PC-9 (cell line): Measurements from ENCODE around the gene AP3S1. TPM values are rescaled to one million over a fixed set of nuclear protein-coding genes. Genes with fewer than 3 reads are reported as not detected.

ENCODE experiments used
- BruUV-seq: library from RNA; stranded (reverse); fragments of 400-500 nt; replicated peaks from 2 replicates; lab custom pipeline; 2021; lab: Mats Ljungman, UMichigan
- CTCF ChIA-PET: fragments of 300-600 bp; sonication (Branson Sonifier 250); formaldehyde crosslinking; loops from one replicate; lab custom pipeline; 2022; ENCODE audit warnings: antibody characterized with exemption; lab: Charles Lee
- POLR2A ChIA-PET: fragments of 300-600 bp; sonication (Branson Sonifier 250); formaldehyde crosslinking; loops from one replicate; lab custom pipeline; 2022; ENCODE audit warnings: antibody characterized with exemption; ENCODE audit not compliant: unreplicated experiment; lab: Charles Lee
- DNase-seq, 2 experiments: peaks; one replicate each; pipeline versions ENCODE4 v3.0.0 to v3.0.0-alpha.2; 2015 to 2022; ENCODE audit warnings: mixed read lengths in 1 of 2
- H2AFZ ChIP-seq: fragments of 200-600 bp; sonication (generic); 2 replicates; pipeline ENCODE4 v1.8.1; 2017; ENCODE audit warnings: antibody characterized with exemption
- H3F3A ChIP-seq: fragments of 200-600 bp; sonication (generic); 2 replicates; pipeline ENCODE4 v1.8.1; 2017; ENCODE audit warnings: antibody characterized with exemption, mild to moderate bottlenecking, low read depth; ENCODE audit not compliant: insufficient read depth
- H3K27ac ChIP-seq: fragments of 200-600 bp; sonication (generic); 2 replicates; pipeline ENCODE4 v1.6.1; 2016; ENCODE audit warnings: mixed run types
- H3K27me3 ChIP-seq: fragments of 200-600 bp; sonication (generic); 2 replicates; pipeline ENCODE4 v1.6.1; 2016; ENCODE audit warnings: low read depth, mixed run types; ENCODE audit not compliant: insufficient read depth
- H3K36me3 ChIP-seq: fragments of 200-600 bp; sonication (generic); 2 replicates; pipeline ENCODE4 v1.6.1; 2016; ENCODE audit warnings: low read depth, mixed run types
- H3K4me1 ChIP-seq: fragments of 200-600 bp; sonication (generic); replicated peaks from 2 replicates; pipeline ENCODE4 v1.6.1; 2016; ENCODE audit warnings: mixed run types; ENCODE audit not compliant: insufficient read depth
- H3K4me2 ChIP-seq: fragments of 200-600 bp; sonication (generic); 2 replicates; pipeline ENCODE4 v1.6.1; 2017; ENCODE audit warnings: mixed run types
- H3K4me3 ChIP-seq: fragments of 200-600 bp; sonication (generic); 2 replicates; pipeline ENCODE4 v1.6.1; 2016; ENCODE audit warnings: mixed run types
- H3K79me2 ChIP-seq: fragments of 200-600 bp; sonication (generic); 2 replicates; pipeline ENCODE4 v1.6.1; 2017; ENCODE audit warnings: low read depth, mixed run types
- H3K9me2 ChIP-seq: fragments of 200-600 bp; sonication (generic); 2 replicates; pipeline ENCODE4 v1.8.1; 2017; ENCODE audit warnings: mild to moderate bottlenecking; ENCODE audit not compliant: insufficient read depth
- H3K9me3 ChIP-seq: fragments of 200-600 bp; sonication (generic); 2 replicates; pipeline ENCODE4 v1.8.1; 2016; ENCODE audit warnings: low read depth; ENCODE audit not compliant: insufficient read depth
- H4K20me1 ChIP-seq: fragments of 200-600 bp; sonication (generic); 2 replicates; pipeline ENCODE4 v1.8.1; 2017; ENCODE audit not compliant: insufficient read depth
- EZH2 ChIP-seq: fragments of 200-600 bp; sonication (generic); IDR thresholded peaks from 2 replicates; pipeline ENCODE4 v1.8.0; 2017; ENCODE audit warnings: antibody characterized with exemption, low read depth
- intact Hi-C: fragments of 100-400 bp; cut with micrococcal nuclease; formaldehyde crosslinking; loops from one replicate; pipeline ENCODE4 v1.10.0; 2022; ENCODE audit not compliant: unreplicated experiment
- total RNA-seq: library from RNA; stranded (reverse); gene quantifications from 2 replicates; pipeline ENCODE4 v1.2.3, GENCODE V29; 2021
- TF ChIP-seq, protein P1 (sequence below): fragments of 200-600 bp; sonication (generic); conservative IDR thresholded peaks from 2 replicates; pipeline ENCODE4 v1.6.1; 2017; ENCODE audit warnings: mixed run types, antibody characterized with exemption, mild to moderate bottlenecking, moderate library complexity

Gene AP3S1
- total RNA-seq, 1 experiment from 2014 or later = 49.1 TPM

DNA sequence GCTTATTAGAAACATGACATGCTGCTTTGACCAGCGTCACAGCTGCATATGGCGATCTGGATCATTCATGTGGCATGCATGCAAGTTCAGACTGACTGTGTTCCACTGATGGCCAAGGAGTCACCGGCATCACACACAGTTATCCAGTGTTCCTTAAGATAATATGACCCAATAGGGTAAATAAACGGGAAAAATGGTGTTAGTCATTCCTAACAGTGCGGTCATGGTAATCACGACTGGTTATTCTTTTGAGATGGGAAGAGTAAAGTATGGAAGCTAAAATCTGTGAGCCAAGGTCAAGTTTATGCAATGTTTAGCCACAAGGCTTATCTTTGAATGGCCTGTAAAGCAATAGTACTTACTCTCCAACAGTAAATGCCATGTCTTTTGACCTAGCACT lies 91.3 kb downstream of the AP3S1 start:
- Histone ChIP-seq H3K27me3 (no peaks in the 10 kb centered on the region), H3K36me3 (no peaks in the 10 kb centered on the region), H3K9me2 (no peaks in the 10 kb centered on the region), H3K4me1 (no peaks in the 10 kb centered on the region), H3F3A (peaks cover 29% of the 10 kb centered on the region), H3K9me3 (no peaks in the 10 kb centered on the region; the same call in 1 of the 2 replicates), H3K79me2 (no peaks in the 10 kb centered on the region), H2AFZ (no peak overlapping the region), H3K4me3 (no peak overlapping the region), H4K20me1 (no peaks in the 10 kb centered on the region), H3K4me2 (no peak overlapping the region), H3K27ac (no peak overlapping the region)
- no TSS peak for BruUV-seq
- POLR2A ChIA-PET = no interaction called here
- no peak for DNase-seq
- intact Hi-C loops = no loop called here
- CTCF ChIA-PET = no interaction called here
- TF ChIP-seq EZH2 = no peak
- TF ChIP-seq, protein P1, sequence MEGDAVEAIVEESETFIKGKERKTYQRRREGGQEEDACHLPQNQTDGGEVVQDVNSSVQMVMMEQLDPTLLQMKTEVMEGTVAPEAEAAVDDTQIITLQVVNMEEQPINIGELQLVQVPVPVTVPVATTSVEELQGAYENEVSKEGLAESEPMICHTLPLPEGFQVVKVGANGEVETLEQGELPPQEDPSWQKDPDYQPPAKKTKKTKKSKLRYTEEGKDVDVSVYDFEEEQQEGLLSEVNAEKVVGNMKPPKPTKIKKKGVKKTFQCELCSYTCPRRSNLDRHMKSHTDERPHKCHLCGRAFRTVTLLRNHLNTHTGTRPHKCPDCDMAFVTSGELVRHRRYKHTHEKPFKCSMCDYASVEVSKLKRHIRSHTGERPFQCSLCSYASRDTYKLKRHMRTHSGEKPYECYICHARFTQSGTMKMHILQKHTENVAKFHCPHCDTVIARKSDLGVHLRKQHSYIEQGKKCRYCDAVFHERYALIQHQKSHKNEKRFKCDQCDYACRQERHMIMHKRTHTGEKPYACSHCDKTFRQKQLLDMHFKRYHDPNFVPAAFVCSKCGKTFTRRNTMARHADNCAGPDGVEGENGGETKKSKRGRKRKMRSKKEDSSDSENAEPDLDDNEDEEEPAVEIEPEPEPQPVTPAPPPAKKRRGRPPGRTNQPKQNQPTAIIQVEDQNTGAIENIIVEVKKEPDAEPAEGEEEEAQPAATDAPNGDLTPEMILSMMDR = no peak

DNA sequence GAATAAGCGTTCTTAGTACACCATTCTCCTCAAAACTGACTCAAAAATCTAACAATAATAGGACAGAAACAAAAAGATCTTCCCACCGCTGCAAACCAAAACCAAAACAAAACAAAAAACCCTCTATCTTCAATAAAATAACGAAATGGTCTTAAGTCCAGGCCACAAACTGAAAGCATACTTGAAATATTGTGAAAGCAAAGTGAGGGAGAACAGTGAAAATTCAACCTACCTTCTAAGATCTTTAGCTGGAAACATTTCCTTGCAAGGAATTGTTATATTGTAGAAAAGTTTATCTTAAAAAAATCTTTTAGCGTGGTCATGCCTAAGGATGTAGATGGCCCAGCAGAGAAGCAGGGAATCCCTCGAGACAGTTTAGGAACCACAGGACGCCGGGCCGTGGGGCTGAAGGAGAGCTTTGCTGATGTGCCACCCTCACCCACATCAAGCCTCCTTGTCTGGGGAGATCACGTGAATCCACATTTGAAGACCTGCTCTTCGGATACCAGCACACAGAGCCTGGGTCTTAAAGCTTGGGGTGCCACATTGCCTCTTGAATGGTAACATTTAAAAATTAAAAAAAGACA lies 92.7 kb downstream of the AP3S1 start:
- BruUV-seq = no TSS peak
- no peaks in the 10 kb centered on the region for H3K36me3 ChIP-seq
- H3K9me2 ChIP-seq = no peaks in the 10 kb centered on the region
- H3K4me1 ChIP-seq = no peaks in the 10 kb centered on the region
- no peak overlapping the region for H3K27ac ChIP-seq
- H3K9me3 ChIP-seq = no peaks in the 10 kb centered on the region
- ChIA-PET POLR2A (no interaction called here), CTCF (no interaction called here)
- H4K20me1 ChIP-seq = no peaks in the 10 kb centered on the region
- DNase-seq = no peak
- H2AFZ ChIP-seq = no peak overlapping the region
- H3K27me3 ChIP-seq = no peaks in the 10 kb centered on the region
- no peak overlapping the region for H3K4me3 ChIP-seq
- H3K4me2 ChIP-seq = no peak overlapping the region
- intact Hi-C loops = no loop called here
- no peak for TF ChIP-seq EZH2
- TF ChIP-seq, protein P1 = no peak
- no peaks in the 10 kb centered on the region for H3K79me2 ChIP-seq
- H3F3A ChIP-seq = peaks cover 15% of the 10 kb centered on the region

DNA sequence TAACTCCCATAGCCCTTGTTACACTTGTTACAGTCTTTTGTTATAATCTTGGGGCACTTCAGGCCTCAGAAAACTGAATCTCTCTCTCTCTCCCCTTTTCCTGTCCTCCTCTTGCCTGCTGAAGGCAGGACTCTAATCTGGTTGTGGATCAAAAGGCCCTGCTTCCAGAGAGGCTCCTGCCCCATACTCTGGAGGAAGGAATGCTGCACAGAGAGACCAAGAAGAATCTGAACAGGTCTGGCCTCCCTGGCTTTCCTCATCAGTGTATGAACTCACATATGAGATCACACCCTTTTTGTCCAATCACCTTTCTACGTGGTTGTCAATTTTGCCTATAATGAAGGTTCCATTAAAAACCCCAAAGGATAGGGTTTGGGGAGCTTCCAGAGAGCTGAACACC lies 94.3 kb downstream of the AP3S1 start:
- Histone ChIP-seq H3K27ac (no peak overlapping the region), H3K79me2 (no peaks in the 10 kb centered on the region), H3K9me2 (no peaks in the 10 kb centered on the region), H3K4me2 (no peak overlapping the region), H3K4me3 (no peak overlapping the region), H3K36me3 (no peaks in the 10 kb centered on the region), H3F3A (peaks cover under 1% of the 10 kb centered on the region; the same call in 1 of the 2 replicates), H3K9me3 (no peaks in the 10 kb centered on the region), H3K27me3 (no peaks in the 10 kb centered on the region), H2AFZ (no peak overlapping the region), H4K20me1 (no peaks in the 10 kb centered on the region), H3K4me1 (no peaks in the 10 kb centered on the region; the same call in 1 of the 2 replicates)
- no peak for DNase-seq
- BruUV-seq = no TSS peak
- ChIA-PET POLR2A (no interaction called here), CTCF (no interaction called here)
- intact Hi-C loops = no loop called here
- TF ChIP-seq, protein P1 = no peak
- TF ChIP-seq EZH2 = no peak
